ENCODE results near the gene SIPA1L3.

- TF ChIP-seq, protein P1, sequence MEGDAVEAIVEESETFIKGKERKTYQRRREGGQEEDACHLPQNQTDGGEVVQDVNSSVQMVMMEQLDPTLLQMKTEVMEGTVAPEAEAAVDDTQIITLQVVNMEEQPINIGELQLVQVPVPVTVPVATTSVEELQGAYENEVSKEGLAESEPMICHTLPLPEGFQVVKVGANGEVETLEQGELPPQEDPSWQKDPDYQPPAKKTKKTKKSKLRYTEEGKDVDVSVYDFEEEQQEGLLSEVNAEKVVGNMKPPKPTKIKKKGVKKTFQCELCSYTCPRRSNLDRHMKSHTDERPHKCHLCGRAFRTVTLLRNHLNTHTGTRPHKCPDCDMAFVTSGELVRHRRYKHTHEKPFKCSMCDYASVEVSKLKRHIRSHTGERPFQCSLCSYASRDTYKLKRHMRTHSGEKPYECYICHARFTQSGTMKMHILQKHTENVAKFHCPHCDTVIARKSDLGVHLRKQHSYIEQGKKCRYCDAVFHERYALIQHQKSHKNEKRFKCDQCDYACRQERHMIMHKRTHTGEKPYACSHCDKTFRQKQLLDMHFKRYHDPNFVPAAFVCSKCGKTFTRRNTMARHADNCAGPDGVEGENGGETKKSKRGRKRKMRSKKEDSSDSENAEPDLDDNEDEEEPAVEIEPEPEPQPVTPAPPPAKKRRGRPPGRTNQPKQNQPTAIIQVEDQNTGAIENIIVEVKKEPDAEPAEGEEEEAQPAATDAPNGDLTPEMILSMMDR (IDR thresholded peaks at IDR 0.05 in 4 of 5, conservative IDR thresholded peaks at IDR 0.05 in 1 of 5), result no peak
- no peak for TF ChIP-seq POLR2A (IDR thresholded peaks at IDR 0.05)
Measured at GRCh38 chr19:37893845-37894575, 13.0 kb upstream of the SIPA1L3 start.
